Limb (tissue), 2 donors: ENCODE results near the gene CNN3.

ENCODE experiments used
- DNase-seq, 2 donors: peaks; one replicate each; pipeline ENCODE4 v3.0.0-alpha.2; 2016; ENCODE audit errors: extremely low spot score in 2 of 2

Gene CNN3

GRCh38 chr1:94888201-94888600 lies 38.7 kb downstream of the CNN3 start:
- no peak for DNase-seq

- DNase-seq = no peak
These were observed 39.2 kb downstream of the CNN3 start for GRCh38 chr1:94887603-94888171.

GRCh38 chr1:94887106-94887505 lies 39.8 kb downstream of the CNN3 start:
- no peak for DNase-seq

GRCh38 chr1:94886361-94886760 lies 40.5 kb downstream of the CNN3 start:
- DNase-seq = no peak

GRCh38 chr1:94884507-94884906 lies 42.4 kb downstream of the CNN3 start:
- no peak for DNase-seq

- DNase-seq = peak; percentile 60 to 70
These were observed 42.8 kb downstream of the CNN3 start for GRCh38 chr1:94884106-94884505.

GRCh38 chr1:94883691-94884090 lies 43.2 kb downstream of the CNN3 start:
- DNase-seq = no peak

- DNase-seq = no peak
These were observed 48.6 kb downstream of the CNN3 start for GRCh38 chr1:94878329-94878728.

- DNase-seq = no peak
These were observed 50.5 kb downstream of the CNN3 start for GRCh38 chr1:94876362-94876761.

- no peak for DNase-seq
These were observed 51.1 kb downstream of the CNN3 start for GRCh38 chr1:94875794-94876193.

GRCh38 chr1:94874423-94874822 lies 52.5 kb downstream of the CNN3 start:
- DNase-seq = no peak

- DNase-seq = peak; percentile 58 to 73
These were observed 53.2 kb downstream of the CNN3 start for GRCh38 chr1:94873520-94874351.

- no peak for DNase-seq
These were observed 54.0 kb downstream of the CNN3 start for GRCh38 chr1:94872771-94873495.

GRCh38 chr1:94871031-94871430 lies 55.9 kb downstream of the CNN3 start:
- no peak for DNase-seq

GRCh38 chr1:94866164-94866807 lies 60.6 kb downstream of the CNN3 start:
- DNase-seq = peak in 1 of 2 donors; percentile 82

GRCh38 chr1:94865360-94865759 lies 61.5 kb downstream of the CNN3 start:
- DNase-seq = peak in 1 of 2 donors; percentile 83

GRCh38 chr1:94864821-94865220 lies 62.1 kb downstream of the CNN3 start:
- DNase-seq = peak in 1 of 2 donors; percentile 54

- peak in 1 of 2 donors; percentile 45 for DNase-seq
These were observed 63.0 kb downstream of the CNN3 start for GRCh38 chr1:94863919-94864318.

GRCh38 chr1:94863297-94863911 lies 63.5 kb downstream of the CNN3 start:
- DNase-seq = peak in 1 of 2 donors; percentile 77

GRCh38 chr1:94862718-94863117 lies 64.2 kb downstream of the CNN3 start:
- DNase-seq = no peak

GRCh38 chr1:94859174-94859573 lies 67.7 kb downstream of the CNN3 start:
- DNase-seq = no peak
